WTC11 (cell line): ENCODE data around the gene TUBGCP2.

Experiments used
- ATF2 ChIP-seq: sonication (generic); formaldehyde crosslinking; IDR thresholded peaks from 2 replicates; pipeline ENCODE4 v1.8.1; 2022; ENCODE audit warnings: low read depth, missing genetic modification reagents, borderline replicate concordance
- CDX4 ChIP-seq: fragments of 250-450 bp; sonication (Bioruptor Pico); IDR thresholded peaks from 2 replicates; pipeline ENCODE4 v1.9.0; 2021; ENCODE audit warnings: moderate library complexity, mild to moderate bottlenecking, inconsistent platforms, borderline replicate concordance
- CREB1 ChIP-seq: sonication (generic); formaldehyde crosslinking; IDR thresholded peaks from 2 replicates; pipeline ENCODE4 v1.8.0; 2023; ENCODE audit warnings: mild to moderate bottlenecking, missing genetic modification reagents
- GABPB1 ChIP-seq: sonication (generic); formaldehyde crosslinking; IDR thresholded peaks from 2 replicates; pipeline ENCODE4 v1.8.1; 2023; ENCODE audit warnings: mild to moderate bottlenecking, missing genetic modification reagents
- IRF2 ChIP-seq: sonication (generic); formaldehyde crosslinking; IDR thresholded peaks from 2 replicates; pipeline ENCODE4 v1.8.0; 2022; ENCODE audit warnings: low read depth, missing genetic modification reagents, borderline replicate concordance
- NR2C2 ChIP-seq: sonication (generic); formaldehyde crosslinking; IDR thresholded peaks from 2 replicates; pipeline ENCODE4 v1.8.0; 2022; ENCODE audit warnings: mild to moderate bottlenecking, missing genetic modification reagents
- USF2 ChIP-seq: sonication (generic); formaldehyde crosslinking; IDR thresholded peaks from 2 replicates; pipeline ENCODE4 v1.8.1; 2023; ENCODE audit warnings: mild to moderate bottlenecking, missing genetic modification reagents, moderate library complexity
- ZBTB21 ChIP-seq: sonication (generic); formaldehyde crosslinking; IDR thresholded peaks from 2 replicates; pipeline ENCODE4 v1.8.1; 2023; ENCODE audit warnings: mild to moderate bottlenecking, missing genetic modification reagents, borderline replicate concordance
- ZNF232 ChIP-seq: sonication (generic); formaldehyde crosslinking; IDR thresholded peaks from 2 replicates; pipeline ENCODE4 v1.8.0; 2022; ENCODE audit warnings: mild to moderate bottlenecking, missing genetic modification reagents
- ZNF281 ChIP-seq: sonication (generic); formaldehyde crosslinking; IDR thresholded peaks from 2 replicates; pipeline ENCODE4 v1.8.0; 2023; ENCODE audit warnings: mild to moderate bottlenecking, missing genetic modification reagents
- ZNF423 ChIP-seq: fragments of 250-450 bp; sonication (Bioruptor Pico); IDR thresholded peaks from 2 replicates; pipeline ENCODE4 v2.1.2; 2022; ENCODE audit warnings: mild to moderate bottlenecking, moderate library complexity
- ZSCAN18 ChIP-seq: fragments of 250-450 bp; sonication (Bioruptor Pico); IDR thresholded peaks from 2 replicates; pipeline ENCODE4 v2.1.2; 2022; ENCODE audit warnings: mild to moderate bottlenecking, moderate library complexity
- TF ChIP-seq, protein P1 (sequence below): fragments of 200-600 bp; IDR thresholded peaks from 2 replicates; pipeline ENCODE4 v1.8.0; 2022; ENCODE audit warnings: antibody characterized with exemption
- TF ChIP-seq, protein P2 (sequence below): sonication (generic); formaldehyde crosslinking; IDR thresholded peaks from 2 replicates; pipeline ENCODE4 v1.8.1; 2022; ENCODE audit warnings: low read depth, mild to moderate bottlenecking, moderate library complexity, missing genetic modification reagents, borderline replicate concordance

DNA sequence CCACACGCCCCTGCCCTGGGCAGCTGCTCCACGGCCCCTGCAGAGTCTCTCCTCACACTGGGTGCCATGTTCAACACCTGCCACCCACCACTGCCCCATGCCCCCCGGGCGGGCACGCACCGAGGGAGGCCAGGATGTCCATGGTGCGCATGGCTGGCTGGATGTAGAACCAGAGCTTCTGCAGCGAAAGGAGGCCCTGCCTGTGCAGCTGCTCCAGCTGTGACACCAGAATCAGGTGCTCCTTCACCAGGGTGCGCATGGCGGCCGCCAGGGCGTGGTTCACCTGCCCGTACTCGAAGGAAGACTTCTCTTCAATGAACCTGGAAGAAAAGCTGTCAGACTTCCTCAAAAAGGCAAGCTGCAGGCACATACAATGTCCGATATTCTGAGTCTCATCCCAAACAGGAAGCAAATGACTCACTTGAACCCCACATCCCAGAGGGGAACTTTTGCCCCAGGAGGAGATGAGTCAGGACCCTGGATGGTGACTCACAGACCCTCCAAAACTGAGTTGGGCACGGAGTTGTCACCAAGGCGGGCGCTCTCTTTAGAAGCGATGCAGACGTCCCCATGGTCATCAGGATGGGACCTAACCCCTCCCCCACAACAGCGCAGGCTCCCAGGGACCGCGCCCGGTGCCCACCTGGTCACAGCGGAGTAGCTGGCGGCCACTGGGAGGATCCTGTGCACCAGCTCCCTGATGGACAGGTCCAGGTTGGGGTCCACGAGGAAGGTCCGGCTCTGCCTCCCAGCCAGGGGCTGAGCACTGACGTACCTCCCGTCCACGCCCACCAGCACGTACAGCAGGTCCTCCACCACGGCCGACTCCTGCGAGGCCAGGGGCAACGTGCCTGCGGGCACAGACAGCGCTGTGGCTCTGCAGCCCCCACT, 15.5 kb downstream of the TUBGCP2 start:
- TF ChIP-seq, protein P1, sequence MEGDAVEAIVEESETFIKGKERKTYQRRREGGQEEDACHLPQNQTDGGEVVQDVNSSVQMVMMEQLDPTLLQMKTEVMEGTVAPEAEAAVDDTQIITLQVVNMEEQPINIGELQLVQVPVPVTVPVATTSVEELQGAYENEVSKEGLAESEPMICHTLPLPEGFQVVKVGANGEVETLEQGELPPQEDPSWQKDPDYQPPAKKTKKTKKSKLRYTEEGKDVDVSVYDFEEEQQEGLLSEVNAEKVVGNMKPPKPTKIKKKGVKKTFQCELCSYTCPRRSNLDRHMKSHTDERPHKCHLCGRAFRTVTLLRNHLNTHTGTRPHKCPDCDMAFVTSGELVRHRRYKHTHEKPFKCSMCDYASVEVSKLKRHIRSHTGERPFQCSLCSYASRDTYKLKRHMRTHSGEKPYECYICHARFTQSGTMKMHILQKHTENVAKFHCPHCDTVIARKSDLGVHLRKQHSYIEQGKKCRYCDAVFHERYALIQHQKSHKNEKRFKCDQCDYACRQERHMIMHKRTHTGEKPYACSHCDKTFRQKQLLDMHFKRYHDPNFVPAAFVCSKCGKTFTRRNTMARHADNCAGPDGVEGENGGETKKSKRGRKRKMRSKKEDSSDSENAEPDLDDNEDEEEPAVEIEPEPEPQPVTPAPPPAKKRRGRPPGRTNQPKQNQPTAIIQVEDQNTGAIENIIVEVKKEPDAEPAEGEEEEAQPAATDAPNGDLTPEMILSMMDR, result no peak
- no peak for TF ChIP-seq NR2C2 (CRISPR knock-in tag)
- no peak for TF ChIP-seq ZNF423
- TF ChIP-seq IRF2, result no peak
- TF ChIP-seq ZNF281 (CRISPR knock-in tag), result no peak
- no peak for TF ChIP-seq ZBTB21
- TF ChIP-seq ZNF232 (CRISPR knock-in tag), result no peak
- no peak for TF ChIP-seq GABPB1 (CRISPR knock-in tag)
- no peak for TF ChIP-seq USF2 (CRISPR knock-in tag)
- TF ChIP-seq CREB1 (CRISPR knock-in tag), result no peak
- no peak for TF ChIP-seq ATF2 (CRISPR knock-in tag)
- no peak for TF ChIP-seq ZSCAN18
- TF ChIP-seq CDX4 (CRISPR knock-in tag), result no peak
- TF ChIP-seq, protein P2, sequence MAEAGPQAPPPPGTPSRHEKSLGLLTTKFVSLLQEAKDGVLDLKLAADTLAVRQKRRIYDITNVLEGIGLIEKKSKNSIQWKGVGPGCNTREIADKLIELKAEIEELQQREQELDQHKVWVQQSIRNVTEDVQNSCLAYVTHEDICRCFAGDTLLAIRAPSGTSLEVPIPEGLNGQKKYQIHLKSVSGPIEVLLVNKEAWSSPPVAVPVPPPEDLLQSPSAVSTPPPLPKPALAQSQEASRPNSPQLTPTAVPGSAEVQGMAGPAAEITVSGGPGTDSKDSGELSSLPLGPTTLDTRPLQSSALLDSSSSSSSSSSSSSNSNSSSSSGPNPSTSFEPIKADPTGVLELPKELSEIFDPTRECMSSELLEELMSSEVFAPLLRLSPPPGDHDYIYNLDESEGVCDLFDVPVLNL, result no peak
